Stomach (tissue), 4 donors: ENCODE measurements around the gene TBCK.

Experiments used
- CTCF ChIP-seq, 7 experiments: fragments of 450-650 bp in 4 of 7; fragments of 200-600 bp in 3 of 7; sonication (generic) in 3 of 7; IDR thresholded peaks; one replicate each; pipeline ENCODE4 v1.5.1; 2016 to 2019; ENCODE audit warnings: antibody characterized with exemption in 7 of 7, control low read depth in 2 of 7, mild to moderate bottlenecking in 1 of 7
- POLR2A ChIP-seq, 4 donors: fragments of 450-650 bp; IDR thresholded peaks; one replicate each; pipeline ENCODE4 v1.6.1; 2016; ENCODE audit warnings: antibody characterized with exemption in 4 of 4, control low read depth in 2 of 4, mild to moderate bottlenecking in 1 of 4, moderate library complexity in 1 of 4
- POLR2AphosphoS5 ChIP-seq, 3 donors: sonication (generic); formaldehyde crosslinking; IDR thresholded peaks; one replicate each; pipeline ENCODE4 v1.6.1; 2016; ENCODE audit warnings: antibody characterized with exemption in 3 of 3

- no peak for TF ChIP-seq CTCF (IDR thresholded peaks at IDR 0.05)
- no peak for TF ChIP-seq POLR2A (IDR thresholded peaks at IDR 0.05)
- no peak for TF ChIP-seq POLR2AphosphoS5 (IDR thresholded peaks at IDR 0.05)
These were observed 223.5 kb downstream of the TBCK start for GRCh38 chr4:106092361-106093040.
